Smooth muscle cell (in vitro differentiated cells): ENCODE measurements around the gene C10orf88. TPM values are rescaled to one million over a fixed set of nuclear protein-coding genes. Genes with fewer than 3 reads are reported as not detected.

Source experiments
- DNase-seq: peaks from one replicate; lab custom pipeline; 2025; ENCODE audit not compliant: unreplicated experiment; lab: John Stamatoyannopoulos, UW
- H2AFZ ChIP-seq: fragments of 200-600 bp; sonication (generic); 2 replicates; pipeline ENCODE4 v1.6.0; 2016; ENCODE audit warnings: antibody characterized with exemption, low read depth, mild to moderate bottlenecking
- H3F3A ChIP-seq: fragments of 200-600 bp; sonication (generic); 2 replicates; pipeline ENCODE4 v1.6.0; 2017; ENCODE audit warnings: antibody characterized with exemption, low read depth
- H3K27ac ChIP-seq: fragments of 200-600 bp; sonication (generic); 2 replicates; pipeline ENCODE4 v1.5.1; 2016; ENCODE audit warnings: low read depth, mild to moderate bottlenecking
- H3K27me3 ChIP-seq: fragments of 200-600 bp; sonication (generic); 2 replicates; pipeline ENCODE4 v1.6.1; 2016; ENCODE audit warnings: low read depth, mild to moderate bottlenecking
- H3K36me3 ChIP-seq: fragments of 200-600 bp; sonication (generic); 2 replicates; pipeline ENCODE4 v1.5.1; 2016; ENCODE audit warnings: low read depth
- H3K4me1 ChIP-seq: fragments of 200-600 bp; sonication (generic); 2 replicates; pipeline ENCODE4 v1.5.1; 2016; ENCODE audit warnings: low read depth
- H3K4me2 ChIP-seq: fragments of 200-600 bp; sonication (generic); 2 replicates; pipeline ENCODE4 v1.6.0; 2016; ENCODE audit warnings: mild to moderate bottlenecking
- H3K4me3 ChIP-seq: fragments of 200-600 bp; sonication (generic); 2 replicates; pipeline ENCODE4 v1.5.1; 2016; ENCODE audit warnings: mild to moderate bottlenecking
- H3K79me2 ChIP-seq: fragments of 200-600 bp; sonication (generic); 2 replicates; pipeline ENCODE4 v1.6.0; 2016; ENCODE audit warnings: low read depth, mild to moderate bottlenecking
- H3K9ac ChIP-seq: fragments of 200-600 bp; sonication (generic); 2 replicates; pipeline ENCODE4 v1.6.0; 2016; ENCODE audit warnings: low read depth
- H3K9me3 ChIP-seq: fragments of 200-600 bp; sonication (generic); replicated peaks from 2 replicates; pipeline ENCODE4 v1.5.1; 2016; ENCODE audit warnings: low read depth
- H4K20me1 ChIP-seq: fragments of 200-600 bp; sonication (generic); 2 replicates; pipeline ENCODE4 v1.6.0; 2016; ENCODE audit warnings: low read depth
- WGBS: methylation state at CpG from one replicate; pipeline ENCODE4 v1.1.7; 2016; ENCODE audit warnings: low lambda C conversion rate; 5-methylcytosine and 5-hydroxymethylcytosine counted together
- polyA plus RNA-seq: library from polyadenylated mRNA; unstranded; fragments of >200 nt; fragmentation: Nextera tagmentation; extraction: Ambion mirVana; gene quantifications from 2 replicates; pipeline ENCODE4 v1.2.1, GENCODE V29; 2016
- total RNA-seq: library from RNA; depleted of rRNA; stranded (reverse); fragments of >200 nt; gene quantifications from 2 replicates; pipeline ENCODE4 v1.2.3, GENCODE V29; 2014
- TF ChIP-seq, protein P1 (sequence below): fragments of 200-600 bp; sonication (generic); IDR thresholded peaks from 2 replicates; pipeline ENCODE4 v1.5.1; 2017; ENCODE audit warnings: borderline replicate concordance, mild to moderate bottlenecking, antibody characterized with exemption; ENCODE audit not compliant: insufficient read depth, poor library complexity, severe bottlenecking

The C10orf88 gene
- total and polyA plus RNA-seq, 2 experiments from 2014 or later: 12.0 to 15.3 TPM

DNA sequence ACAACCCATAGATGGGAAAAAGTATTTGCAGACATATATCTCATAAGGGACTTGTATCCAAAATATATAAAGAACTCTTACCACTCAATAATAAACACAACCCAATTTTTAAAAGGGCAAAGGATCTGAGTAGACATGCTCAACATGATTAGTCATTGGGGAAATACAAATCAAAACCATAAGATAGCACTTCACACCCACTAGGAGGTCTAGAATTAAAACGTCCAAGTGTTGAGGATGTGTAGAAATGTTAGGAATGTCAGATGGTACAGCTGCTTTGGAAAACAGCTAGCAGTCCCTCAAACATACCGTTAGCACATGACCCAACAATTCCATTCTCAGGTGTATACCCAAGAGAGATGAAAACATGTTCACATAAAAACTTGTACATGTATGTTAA lies 34.5 kb upstream of the C10orf88 start:
- DNase-seq: no peak
- H4K20me1 ChIP-seq: no peaks in the 10 kb centered on the region
- H3K4me3 ChIP-seq: no peak overlapping the region
- no peaks in the 10 kb centered on the region for H3K79me2 ChIP-seq
- no peak overlapping the region for H3K4me2 ChIP-seq
- TF ChIP-seq, protein P1, sequence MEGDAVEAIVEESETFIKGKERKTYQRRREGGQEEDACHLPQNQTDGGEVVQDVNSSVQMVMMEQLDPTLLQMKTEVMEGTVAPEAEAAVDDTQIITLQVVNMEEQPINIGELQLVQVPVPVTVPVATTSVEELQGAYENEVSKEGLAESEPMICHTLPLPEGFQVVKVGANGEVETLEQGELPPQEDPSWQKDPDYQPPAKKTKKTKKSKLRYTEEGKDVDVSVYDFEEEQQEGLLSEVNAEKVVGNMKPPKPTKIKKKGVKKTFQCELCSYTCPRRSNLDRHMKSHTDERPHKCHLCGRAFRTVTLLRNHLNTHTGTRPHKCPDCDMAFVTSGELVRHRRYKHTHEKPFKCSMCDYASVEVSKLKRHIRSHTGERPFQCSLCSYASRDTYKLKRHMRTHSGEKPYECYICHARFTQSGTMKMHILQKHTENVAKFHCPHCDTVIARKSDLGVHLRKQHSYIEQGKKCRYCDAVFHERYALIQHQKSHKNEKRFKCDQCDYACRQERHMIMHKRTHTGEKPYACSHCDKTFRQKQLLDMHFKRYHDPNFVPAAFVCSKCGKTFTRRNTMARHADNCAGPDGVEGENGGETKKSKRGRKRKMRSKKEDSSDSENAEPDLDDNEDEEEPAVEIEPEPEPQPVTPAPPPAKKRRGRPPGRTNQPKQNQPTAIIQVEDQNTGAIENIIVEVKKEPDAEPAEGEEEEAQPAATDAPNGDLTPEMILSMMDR: no peak
- H3K27ac ChIP-seq: no peak overlapping the region
- no peak overlapping the region for H3K9ac ChIP-seq
- H3K27me3 ChIP-seq: no peaks in the 10 kb centered on the region
- no peaks in the 10 kb centered on the region for H3F3A ChIP-seq
- no peaks in the 10 kb centered on the region for H3K9me3 ChIP-seq
- H3K4me1 ChIP-seq: no peaks in the 10 kb centered on the region
- H3K36me3 ChIP-seq: no peaks in the 10 kb centered on the region
- WGBS: 67% methylated on average over 2 of the region's 2 CpGs
- no peak overlapping the region for H2AFZ ChIP-seq

DNA sequence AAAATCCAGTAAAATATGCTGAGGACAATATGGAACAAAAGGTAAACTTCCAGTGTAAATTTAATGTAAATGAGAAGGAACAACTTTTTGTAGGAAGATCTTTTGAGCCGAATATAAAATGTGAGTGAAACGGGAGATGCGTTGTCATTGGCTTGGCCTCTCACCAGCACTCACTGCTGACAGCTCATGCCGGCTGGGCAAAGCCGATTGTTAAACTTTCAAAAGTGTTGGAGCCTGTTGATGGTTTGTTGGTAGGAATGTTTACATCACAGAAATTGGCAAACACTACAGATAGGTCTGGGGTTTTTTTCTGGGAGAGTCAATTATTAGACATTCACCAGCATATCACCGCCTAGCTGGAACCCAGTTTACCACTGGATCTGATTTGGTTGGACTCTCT lies 32.3 kb upstream of the C10orf88 start:
- H3F3A ChIP-seq: no peaks in the 10 kb centered on the region
- no peaks in the 10 kb centered on the region for H3K9me3 ChIP-seq
- H3K4me3 ChIP-seq: no peak overlapping the region
- no peaks in the 10 kb centered on the region for H3K27me3 ChIP-seq
- 94% methylated on average over 6 of the region's 6 CpGs for WGBS
- H3K4me1 ChIP-seq: no peaks in the 10 kb centered on the region
- no peak overlapping the region for H3K9ac ChIP-seq
- no peak for DNase-seq
- H2AFZ ChIP-seq: no peak overlapping the region
- TF ChIP-seq, protein P1: no peak
- no peak overlapping the region for H3K4me2 ChIP-seq
- H3K36me3 ChIP-seq: no peaks in the 10 kb centered on the region
- no peaks in the 10 kb centered on the region for H4K20me1 ChIP-seq
- no peaks in the 10 kb centered on the region for H3K79me2 ChIP-seq
- H3K27ac ChIP-seq: no peak overlapping the region

DNA sequence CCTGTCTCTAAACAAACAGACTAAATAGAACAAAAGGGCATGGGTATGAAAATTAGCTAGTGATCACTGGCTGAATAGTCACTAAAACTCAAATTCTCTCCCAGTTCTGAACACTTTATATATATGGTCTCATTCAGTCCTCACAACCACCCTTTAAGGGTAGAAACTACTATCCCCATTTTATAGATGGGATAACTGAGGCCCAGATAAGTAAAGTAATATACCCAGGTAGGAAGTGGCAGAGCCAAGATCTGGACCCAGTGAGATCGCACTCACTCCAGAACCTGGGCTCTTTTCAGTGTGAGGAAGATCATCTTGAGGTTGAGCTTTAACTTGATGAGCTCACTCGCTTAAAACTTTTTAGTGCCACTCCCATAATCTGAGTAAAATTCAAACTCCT lies 30.7 kb upstream of the C10orf88 start:
- Histone ChIP-seq H3K9me3 (no peaks in the 10 kb centered on the region), H3K36me3 (no peaks in the 10 kb centered on the region), H3K4me2 (no peak overlapping the region), H3K79me2 (no peaks in the 10 kb centered on the region), H3K27ac (no peak overlapping the region), H3K27me3 (no peaks in the 10 kb centered on the region), H4K20me1 (no peaks in the 10 kb centered on the region), H3K9ac (no peak overlapping the region), H2AFZ (no peak overlapping the region), H3F3A (no peaks in the 10 kb centered on the region), H3K4me1 (peaks cover 8% of the 10 kb centered on the region), H3K4me3 (no peak overlapping the region)
- TF ChIP-seq, protein P1: no peak
- no peak for DNase-seq
- WGBS: 98% methylated on average over 2 of the region's 2 CpGs

DNA sequence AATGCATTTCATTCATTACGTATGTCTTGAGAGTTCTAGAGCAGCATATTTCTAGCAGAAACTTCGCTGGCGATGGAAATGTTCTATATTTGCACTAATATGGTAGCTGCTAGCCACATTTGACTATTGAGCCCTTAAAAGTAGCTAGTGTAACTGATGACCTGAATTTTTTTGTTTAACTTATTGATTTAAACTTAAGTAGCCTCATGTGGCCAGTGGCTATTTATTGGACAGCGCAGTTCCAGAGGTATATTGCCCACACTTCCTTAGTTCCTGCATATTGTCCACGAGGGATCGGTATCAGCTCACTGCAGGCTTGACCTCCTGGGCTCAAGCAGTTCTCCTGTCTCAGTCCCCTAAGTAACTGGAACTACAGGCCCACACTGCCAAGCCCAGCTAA lies 29.9 kb upstream of the C10orf88 start:
- Histone ChIP-seq H3K4me2 (no peak overlapping the region), H3K9me3 (no peaks in the 10 kb centered on the region), H4K20me1 (no peaks in the 10 kb centered on the region), H3K79me2 (no peaks in the 10 kb centered on the region), H3K4me3 (no peak overlapping the region), H2AFZ (no peak overlapping the region), H3K9ac (no peak overlapping the region), H3K36me3 (no peaks in the 10 kb centered on the region), H3K27me3 (no peaks in the 10 kb centered on the region), H3K27ac (no peak overlapping the region), H3F3A (no peaks in the 10 kb centered on the region), H3K4me1 (peaks cover 9% of the 10 kb centered on the region)
- no peak for DNase-seq
- TF ChIP-seq, protein P1: no peak
- 97% methylated on average over 6 of the region's 6 CpGs for WGBS
